Activated T-helper 1 cell treated with Interleukin-2 at 50 U/mL for 16 hours (primary cell): Measurements from ENCODE around the gene MAPK12.

Experiments
- DNase-seq: peaks from one replicate; pipeline ENCODE4 v3.0.0-alpha.2; 2020; ENCODE audit warnings: low read depth

The MAPK12 gene

DNA sequence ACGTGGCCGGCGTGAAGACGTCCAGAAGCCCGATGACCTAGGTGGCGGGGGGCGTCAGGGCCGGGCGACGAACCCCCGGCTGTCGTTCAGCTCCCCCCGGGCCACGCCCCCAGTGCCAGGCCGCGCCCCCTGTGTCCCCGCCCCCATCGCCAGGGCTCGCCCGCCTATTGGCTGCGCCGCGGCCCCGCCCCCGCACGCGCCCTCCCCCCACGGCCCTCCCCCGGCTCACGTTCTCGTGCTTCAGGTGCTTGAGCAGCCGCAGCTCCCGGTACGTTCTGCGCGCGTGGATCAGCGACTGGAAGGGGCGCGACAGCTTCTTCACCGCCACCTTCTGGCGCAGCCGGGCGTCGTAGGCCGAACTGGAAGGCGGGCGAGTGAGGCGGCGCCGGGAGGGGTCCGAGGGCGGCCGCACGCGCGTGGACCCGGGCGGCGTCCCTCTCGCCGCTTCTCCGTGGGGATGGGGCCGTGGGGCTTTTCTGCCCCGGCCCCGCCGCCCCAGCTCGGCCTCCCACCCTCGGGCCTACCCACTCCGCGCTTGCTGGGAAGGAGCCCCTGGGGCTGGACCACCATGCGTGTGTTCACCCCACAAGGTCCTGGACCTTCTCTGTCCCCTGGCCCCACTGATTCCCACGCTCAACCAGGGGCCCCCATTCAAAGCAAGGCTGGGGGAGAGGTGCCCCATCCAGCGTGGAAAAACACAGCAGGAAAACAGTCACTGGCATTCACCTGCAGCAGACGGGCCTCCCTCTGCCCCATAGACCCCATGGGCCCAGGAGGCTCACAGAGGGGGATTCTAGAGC lies 6.3 kb upstream of the MAPK12 start:
- DNase-seq, result peak; percentile 35

DNA sequence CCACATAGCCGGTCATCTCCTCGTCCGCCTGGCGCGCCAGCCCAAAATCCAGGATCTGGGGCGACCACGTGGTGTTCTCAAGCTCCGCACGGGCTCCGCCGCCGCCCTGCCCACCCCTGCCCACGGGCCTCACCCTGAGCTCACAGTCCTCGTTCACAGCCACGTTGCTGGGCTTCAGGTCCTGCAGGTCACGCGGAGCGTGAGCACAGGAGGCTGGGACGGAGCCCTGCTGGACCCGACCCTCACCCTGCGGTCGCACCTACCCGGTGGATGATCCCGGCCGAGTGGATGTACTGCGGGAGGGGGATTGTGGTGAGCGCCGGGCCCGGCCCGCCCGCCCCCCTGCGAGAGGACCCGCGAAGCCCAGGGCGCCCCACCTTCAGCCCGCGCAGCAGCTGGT lies 5.5 kb upstream of the MAPK12 start:
- no peak for DNase-seq

DNA sequence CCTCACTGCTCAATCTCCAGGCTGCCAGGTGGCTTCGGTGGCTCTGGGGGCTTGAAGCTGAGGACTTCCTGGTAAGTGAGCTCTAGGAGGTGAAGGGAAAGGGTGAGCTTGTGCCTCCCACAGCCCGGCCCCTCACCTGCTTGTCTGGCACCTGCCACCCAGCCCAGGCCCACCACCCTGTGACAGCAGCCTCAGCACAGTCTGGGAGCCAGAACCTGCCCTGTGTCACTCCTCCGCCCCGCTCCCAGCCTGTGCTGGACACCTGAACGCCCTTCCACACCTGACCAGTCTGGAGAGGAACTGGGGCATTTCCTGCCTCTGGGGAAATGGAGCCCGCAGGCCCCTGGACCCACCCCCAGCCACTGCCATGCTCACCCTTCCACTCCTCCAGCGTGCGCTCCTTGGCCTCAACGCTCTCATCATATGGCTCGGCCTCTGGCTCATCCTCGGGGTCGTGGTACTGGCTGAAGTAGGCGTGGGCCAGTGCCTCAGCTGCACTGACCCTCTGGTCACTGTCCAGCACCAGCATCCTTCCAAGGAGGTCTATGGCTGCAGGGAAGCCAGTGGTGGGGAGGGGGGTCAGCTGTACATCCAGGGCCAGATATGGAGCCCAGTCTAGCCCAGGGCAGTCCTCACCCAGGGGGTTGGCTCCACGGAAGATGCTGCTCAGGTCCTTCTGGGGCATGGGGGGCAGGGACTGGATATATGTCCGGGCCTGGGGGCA lies 3.6 kb upstream of the MAPK12 start:
- no peak for DNase-seq

DNA sequence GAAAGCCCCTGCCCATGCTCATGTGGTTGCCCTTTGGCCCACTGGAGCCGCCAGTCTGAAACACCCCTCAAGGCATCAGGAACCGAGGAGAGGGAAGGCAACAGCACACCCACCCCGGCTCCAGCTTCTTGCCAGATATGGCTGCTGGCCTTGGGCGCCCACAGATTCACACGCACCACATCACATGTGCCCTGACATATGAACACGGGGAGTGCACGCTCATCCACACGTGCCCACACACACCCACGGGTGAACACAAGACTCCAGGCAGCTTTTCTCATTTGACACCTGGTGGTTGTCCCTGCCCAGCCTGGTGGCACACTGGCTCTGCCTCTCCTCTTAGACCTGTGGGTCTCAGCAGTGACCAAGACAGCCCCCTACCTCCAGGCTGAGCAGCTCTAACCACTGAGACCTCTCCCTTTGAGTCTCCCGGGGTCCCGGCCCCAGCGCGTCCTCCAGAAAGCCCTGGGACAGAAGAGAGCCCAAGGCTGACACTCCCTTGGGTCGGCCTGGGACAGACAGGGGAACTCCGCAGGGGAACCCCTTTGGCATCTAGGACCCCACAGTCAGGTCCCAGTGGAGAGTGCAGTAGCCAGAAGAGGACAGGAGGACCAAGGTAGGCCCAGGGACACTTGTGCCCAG lies 2.7 kb upstream of the MAPK12 start:
- DNase-seq, result no peak

DNA sequence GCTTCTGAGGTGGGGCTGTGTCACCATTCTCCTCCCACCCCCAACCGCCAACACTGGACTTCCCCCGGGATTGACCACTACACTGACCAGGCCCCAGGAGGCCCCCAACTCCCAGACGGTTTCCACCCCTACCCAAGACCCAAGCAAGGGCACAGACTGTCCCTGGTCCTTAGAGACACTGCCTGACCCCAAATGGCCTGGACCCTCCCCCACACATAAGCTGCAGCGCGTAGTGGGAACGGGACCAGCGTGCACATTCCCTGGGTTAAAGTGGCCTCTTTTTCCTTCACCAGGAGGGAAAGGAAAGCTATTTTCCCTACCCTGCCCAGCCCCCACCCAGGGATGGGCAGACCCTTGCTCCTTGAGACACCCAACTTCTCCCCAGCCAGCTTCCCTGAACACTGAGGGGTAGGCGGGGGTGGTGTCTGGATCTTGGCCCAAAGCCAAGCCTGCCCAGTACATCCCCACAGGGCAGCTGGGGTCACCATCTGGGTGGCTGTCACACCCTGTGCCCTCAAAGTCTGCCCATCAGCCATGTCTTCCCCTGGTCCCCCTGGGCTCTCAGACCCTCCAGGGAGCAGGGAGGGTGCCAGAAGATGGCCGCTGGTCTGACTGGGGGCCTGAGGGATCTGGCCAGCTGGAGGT lies 1.6 kb upstream of the MAPK12 start:
- DNase-seq, result no peak

DNA sequence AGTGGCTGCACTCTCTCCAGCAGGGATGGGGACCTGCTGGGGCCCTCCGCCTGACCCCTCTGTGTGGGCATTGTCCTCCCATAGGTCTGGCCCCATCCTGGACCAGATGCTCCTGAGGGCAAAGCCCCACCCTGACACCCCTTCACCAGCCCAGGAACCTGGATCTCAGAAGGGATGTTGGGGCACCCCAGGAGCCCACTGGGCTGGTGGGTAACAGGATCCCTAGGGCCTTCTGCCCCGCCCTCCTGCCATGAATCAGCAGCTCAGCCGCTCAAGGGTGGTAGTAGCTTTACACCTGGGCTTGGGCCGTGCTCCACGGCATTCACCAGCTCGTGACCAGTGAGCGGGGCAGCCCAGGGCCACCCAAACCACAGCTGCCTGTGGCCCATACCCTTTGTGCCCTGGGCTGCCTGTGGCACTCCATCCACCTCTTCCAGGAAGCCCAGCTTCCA lies 1.0 kb upstream of the MAPK12 start:
- DNase-seq, result no peak

DNA sequence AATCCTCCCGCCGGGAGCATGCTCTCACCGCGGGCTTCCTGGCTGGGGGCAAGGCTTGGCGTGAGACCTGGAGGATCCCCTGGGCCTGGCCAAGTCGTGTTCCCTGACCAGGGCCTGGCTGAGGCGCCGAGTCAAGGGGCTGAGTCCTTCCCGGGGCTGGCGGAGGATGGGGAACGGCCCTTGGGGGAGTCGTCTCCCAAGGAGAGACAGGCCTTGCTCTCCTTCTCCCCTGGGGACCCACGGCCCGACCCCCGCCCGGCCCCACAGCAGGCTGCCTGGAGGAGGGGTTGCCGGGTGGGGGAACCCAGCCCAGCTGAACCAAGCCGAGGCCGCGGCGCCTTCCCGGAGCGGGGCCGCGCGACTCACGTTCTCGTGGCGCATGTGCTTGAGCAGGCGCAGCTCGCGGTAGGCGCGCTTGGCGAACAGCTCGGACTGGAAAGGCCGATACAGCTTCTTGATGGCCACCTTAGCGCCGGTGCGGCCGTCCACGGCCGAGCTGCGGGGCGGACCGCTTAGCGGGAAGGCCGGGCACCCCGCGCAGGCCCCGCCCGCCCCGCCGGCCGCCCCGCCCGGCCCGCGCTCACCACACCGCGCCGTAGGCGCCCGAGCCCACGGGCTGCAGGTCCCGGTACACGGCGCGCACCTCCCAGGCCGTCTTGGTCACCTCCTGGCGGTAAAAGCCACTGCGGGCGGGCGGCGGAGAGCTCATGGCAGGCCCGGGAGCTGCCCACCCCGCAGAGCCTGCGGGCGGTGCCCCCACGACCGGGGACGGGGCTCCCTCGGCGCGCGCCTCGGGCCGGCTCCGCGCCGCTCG lies 475 bp downstream of the MAPK12 start:
- DNase-seq, result no peak

DNA sequence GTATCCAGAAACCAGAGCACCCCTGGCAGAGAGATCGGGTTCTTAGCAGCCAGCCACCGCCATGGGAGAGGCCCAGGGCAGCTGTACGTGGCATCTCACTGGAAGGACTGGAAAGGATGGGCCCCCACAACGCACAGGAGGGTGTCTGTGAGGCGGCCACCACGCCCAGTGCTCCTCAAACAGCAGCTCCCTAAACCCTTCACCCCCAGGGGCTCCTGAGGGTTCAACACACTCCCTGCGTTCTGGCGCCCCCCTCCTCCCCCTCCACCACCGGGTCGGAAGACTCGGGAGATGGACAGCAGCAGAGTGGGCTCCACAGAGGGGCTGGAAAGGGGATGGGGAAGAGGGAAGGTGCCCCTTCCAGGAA lies 1.1 kb downstream of the MAPK12 start:
- no peak for DNase-seq

DNA sequence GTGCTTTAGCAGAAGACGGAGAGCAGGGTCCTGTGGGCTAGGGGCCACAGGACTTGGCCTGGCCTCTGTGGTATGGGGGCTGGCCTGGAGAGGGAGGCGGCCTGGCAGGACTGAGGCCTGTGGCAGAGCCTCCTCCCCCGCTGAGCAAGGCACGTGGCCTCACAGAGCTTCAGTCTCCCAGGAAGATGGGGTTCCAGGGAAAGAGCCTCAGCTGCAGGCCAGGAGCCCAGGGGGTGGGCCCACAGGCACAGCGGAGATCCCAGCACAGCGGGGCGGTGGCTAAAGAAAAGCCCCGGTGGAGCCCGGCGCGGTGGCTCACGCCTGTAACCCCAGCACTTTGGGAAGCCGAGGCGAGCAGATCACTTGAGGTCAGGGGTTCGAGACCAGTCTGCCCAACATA lies 2.2 kb downstream of the MAPK12 start:
- no peak for DNase-seq

DNA sequence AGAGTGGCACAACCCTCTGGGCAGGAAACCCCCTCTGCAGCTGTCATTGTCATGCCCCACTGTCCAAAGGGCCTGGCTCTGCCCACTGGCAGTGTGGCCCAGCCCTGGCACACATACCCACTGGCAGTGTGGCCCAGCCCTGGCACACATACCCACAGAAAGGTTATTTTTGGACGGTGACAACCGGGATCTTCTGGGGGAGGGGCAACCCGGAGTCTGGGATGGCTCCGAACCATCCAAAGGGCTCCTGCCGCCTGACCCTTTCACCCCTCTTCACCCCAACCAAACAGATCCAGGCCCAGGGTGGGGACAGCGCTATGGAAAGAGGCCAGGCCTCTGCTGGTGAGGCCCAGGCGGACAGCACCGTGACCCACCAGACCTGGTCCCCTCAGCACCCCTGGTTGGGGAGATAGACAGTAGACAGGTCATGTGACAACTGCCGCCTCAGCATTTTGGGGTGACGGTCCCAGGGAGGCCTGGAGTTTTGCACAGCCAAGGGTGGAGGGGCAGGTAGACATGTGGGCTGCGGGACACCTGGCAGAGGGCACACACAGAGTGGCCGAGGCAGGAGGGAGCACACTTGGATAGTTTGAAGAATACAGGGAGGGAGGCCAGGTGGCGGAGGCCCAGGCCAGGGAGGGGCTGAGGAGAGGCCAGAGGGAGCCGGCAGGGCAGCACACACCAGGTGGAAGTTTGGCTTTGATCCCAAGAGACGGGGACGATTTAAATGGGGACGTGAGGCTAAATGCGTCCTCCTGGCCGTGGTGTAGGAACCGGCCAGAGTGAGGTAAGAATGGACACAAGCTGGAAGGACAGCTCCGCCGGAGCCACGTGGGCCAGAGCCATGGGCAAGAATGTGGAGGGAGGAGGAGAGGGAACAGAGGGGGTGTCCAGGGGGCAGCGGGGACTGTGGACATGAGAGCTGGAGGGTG lies 2.9 kb downstream of the MAPK12 start:
- DNase-seq, result no peak

DNA sequence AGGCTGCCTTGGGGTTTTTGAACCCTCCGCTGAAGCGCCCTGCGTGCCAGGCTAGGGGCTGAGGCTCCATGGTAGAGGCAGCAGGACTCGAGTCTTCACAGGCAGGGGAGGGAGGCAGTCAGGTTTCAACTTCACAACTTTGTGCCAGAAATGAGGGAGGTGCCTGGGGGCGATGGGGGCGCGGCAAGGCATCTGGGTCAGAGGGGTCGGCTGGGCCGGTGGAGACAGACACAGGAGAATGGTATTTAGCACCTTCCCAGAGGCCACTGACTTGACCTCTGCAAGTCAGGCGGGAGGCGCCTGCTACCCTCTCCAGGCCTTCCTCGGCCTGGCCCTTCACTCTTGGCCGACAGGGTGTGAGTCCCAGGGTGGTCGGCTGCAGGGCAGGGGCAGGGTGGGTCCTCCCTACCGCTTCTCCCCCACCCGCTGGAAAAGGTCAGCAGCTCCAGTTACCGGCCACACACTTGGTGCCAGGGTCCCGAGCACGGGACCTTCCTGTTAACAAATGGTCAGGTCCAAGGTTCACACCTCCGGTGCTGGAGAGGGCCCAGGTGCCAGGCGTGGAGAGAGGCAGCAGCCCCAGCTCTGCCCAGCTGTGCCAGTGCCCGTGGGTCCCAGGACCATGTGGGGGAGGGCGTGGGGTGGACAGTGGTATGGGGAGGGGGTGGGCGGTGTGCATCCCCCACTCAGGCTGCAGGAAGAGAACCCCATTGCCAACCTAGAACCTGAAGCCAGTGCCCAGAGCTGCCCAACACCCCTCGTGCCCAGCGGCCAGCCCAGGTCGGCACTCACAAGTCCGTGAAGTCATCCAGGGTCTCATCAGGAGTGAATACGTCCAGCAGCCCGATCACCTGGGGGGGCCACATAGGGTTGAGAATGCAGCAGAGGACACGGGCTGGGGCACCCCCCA lies 3.8 kb downstream of the MAPK12 start:
- no peak for DNase-seq

DNA sequence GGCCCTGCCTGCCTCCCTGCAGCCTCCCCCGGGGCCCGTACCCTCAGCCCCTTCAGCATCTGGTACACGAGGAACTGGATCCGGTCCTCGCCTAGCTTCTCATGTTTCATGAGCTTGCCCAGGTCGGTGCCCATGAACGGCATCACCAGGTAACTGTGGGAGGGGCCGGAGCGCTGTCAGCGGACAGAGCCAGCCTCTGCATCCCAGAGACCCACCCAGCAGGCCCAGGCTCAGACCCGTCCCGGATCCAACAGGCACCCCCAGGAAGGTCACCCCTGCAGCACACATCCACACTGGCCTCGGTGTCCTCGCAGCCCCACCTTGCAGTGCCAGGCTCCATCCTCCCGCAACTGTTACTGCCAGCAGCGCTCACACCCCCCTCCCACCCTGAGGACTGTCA lies 4.4 kb downstream of the MAPK12 start:
- no peak for DNase-seq

DNA sequence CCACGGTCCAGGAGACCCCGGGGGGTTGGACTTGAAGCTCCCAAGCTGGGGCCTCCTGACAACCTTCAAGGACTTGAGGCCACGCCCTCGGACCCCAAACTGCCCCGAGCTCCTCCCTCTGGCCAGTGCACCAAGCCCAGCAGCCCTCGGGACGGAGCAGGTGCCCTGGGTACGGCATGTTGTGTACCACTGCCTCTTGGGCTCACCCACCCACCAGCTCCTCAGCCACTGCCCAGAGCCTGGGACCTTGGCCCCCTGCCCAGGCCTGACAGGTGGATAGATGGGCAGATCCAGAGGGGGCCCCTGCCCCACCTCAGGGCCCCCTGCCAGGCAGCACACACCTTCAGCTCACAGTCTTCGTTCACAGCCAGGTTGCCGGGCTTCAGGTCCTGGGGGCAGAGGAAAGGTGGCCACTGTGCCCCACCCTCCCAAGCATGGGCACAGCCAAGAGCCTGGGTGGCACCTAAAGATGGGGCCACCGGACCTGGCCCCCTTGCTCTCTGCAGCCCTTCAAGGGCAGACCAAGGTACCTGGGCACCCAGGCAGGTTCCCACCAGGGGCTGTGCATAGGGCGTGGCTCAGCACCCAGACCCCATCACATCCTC lies 5.1 kb downstream of the MAPK12 start:
- no peak for DNase-seq

DNA sequence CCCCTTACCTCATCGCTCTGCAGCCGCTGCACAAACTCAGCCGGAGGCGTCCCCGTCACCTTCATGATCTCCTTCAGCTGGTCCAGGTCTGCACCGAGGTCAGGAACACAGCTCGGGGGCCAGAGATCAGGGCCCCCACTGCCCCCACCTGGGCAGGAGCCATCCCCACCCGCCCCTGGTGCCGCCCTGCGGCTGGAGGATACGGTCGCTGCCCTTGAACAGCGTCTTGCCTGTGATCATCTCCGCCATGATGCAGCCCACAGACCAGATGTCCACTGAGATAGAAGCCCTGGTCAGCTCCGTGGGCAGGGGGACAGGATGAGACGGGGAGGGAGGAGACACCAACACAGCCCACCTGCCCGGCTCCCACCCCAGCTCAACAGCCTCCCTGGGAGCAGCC lies 5.9 kb downstream of the MAPK12 start:
- no peak for DNase-seq

DNA sequence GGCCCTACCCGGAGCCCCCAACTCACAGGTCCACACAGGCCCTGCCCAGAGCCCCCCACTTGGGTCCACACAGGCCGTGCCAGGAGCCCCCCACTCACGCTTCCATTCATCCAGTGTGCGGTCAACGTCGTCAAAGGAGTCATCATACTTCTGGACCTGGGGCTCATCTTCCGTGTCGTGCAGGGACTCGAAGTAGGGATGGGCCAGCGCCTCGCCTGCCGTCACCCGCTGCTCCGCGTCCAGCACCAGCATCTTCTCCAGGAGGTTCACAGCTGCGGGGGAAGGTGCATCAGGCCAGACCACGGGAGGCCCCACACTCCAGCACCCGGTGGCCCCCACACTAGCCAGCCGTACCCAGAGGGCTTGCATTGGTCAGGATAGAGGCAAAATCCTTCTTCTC lies 6.4 kb downstream of the MAPK12 start:
- DNase-seq, result no peak

DNA sequence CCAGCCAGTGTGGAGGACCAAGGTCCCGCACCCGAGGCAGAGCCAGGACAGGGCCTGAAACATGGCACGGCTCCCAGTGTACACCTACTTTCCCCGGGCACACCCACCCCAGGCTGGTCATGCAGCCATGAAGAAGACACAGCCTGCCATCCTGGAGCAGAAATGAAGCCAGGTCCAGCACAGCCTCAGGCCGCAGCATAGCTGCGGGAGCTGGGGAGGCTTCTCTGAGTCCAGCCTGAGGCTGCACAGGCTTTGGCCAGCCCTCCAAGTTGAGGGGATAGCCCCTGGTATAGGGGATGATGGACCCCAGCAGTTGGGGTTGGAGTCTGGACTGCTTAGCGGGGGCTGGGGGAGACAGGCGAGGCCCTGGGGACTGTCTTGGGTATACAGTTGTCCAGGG lies 7.5 kb downstream of the MAPK12 start:
- no peak for DNase-seq

DNA sequence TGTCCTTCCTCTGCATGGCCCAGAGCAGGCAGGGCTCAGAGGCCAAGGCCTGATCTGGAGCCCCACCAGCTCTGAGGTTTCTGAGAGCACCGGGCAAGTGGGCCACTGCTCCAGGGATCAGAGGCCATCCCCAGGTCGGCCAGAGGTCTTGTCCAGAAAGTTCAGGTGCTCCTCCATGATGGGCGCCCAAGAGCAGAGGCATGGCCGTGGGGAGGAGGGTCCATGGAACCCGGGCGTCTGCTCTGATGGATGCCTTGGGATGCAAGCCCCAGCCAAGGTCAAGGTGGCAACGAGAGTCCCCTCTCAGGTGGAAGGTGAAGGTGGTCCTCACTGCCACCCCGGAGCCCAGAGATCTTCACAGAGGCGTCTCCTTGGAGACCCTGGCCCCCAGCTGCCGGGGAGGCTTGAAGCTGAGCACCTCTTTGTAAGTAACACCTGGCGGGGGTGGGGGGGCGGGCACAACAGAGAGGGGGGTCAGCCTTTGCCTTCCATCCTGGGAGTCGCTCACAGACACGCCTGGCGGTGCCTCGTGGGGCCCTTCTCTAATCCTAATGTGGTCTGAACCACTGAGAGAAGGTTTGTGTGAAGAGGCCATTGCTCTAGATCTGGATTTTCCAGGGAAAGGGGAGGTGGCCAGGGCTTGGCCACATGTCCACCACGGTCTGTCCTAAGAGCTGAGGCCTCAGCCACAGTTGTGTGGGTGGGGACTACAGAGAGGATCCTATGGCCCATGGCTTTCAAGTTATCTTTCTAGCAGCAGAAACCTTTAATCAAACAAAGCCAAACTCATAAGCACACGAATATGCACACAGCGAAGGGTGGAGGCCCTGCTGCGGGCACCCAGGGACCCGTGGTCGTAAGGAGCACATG lies 8.2 kb downstream of the MAPK12 start:
- DNase-seq, result no peak
